ENCODE measurements around the gene MAPKAPK2. TPM values are rescaled to one million over a fixed set of nuclear protein-coding genes. Genes with fewer than 3 reads are reported as not detected.

MAPKAPK2 gene
- total RNA-seq, 8 experiments from 2014 or later = 29.4 to 120 (median 43.5) TPM

DNA sequence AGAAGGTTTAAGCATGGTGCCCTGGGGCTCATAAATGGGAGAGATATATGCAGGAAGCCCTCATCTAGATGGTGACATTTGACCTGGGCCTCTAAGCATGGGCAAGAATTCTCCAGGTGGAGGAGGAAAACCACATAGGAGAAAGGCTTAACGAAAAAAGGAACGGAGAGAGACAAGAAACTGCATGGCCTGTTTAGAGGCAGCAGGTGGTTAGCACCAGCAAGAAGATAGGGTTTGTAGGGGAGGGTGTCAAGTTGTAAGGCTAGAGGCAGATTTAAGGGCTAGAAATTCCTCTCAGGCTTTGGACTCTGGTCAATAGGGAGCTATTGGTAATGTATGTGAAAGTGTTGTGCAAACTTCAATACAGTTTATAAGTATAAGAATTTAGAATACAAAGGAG is 8.2 kb upstream of the MAPKAPK2 start:
- in situ Hi-C loops (cut with MboI; ENCODE audit: low pct_unique_long_range_greater_than_20kb in 2 of 9, low sequenced_read_pairs in 9 of 9, unreplicated experiment in 9 of 9) = no loop called here
- ATAC-seq (replicated peaks in 6 of 8) = no peak
- Histone ChIP-seq H3K4me1 (replicated peaks in 1 of 2) (peaks cover 26 to 27% of the 10 kb centered on the region in 2 donors), H3K27ac (no peak overlapping the region), H3K4me3 (no peak overlapping the region)
- WGBS, 10 experiments = 81 to 100% (median 100%) methylated on average over 1 to 2 of the region's 2 CpGs; no CpG with 5 or more reads in 1 of the 10 experiments

DNA sequence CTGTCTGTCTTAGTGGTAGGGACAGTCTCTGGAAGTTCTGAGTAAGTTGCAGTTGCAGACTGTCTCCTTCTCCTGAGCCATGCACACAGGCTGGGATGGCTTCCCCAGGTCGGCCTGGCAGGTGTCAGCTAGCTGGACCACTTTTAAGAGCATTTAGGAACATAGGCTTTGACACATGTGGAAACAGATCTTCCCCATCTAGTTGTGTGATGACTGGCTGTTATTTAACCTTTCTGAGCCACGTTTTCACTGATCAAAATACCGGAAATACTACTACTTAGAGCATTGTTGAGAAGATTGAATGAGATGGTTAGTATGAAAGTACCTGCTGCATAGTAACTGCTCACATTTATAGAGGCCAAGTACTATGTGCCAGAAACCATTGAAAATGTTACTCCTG is 6.2 kb upstream of the MAPKAPK2 start:
- WGBS, 10 experiments = 17 to 93% (median 39%) methylated on average over 1 to 3 of the region's 3 CpGs; no CpG with 5 or more reads in 3 of the 10 experiments
- H3K4me3 ChIP-seq = no peak overlapping the region
- ATAC-seq (replicated peaks in 6 of 8) = no peak
- in situ Hi-C loops (cut with MboI; ENCODE audit: low pct_unique_long_range_greater_than_20kb in 2 of 9, low sequenced_read_pairs in 9 of 9, unreplicated experiment in 9 of 9) = no loop called here
- no peak overlapping the region for H3K27ac ChIP-seq
- peaks cover 6 to 7% of the 10 kb centered on the region in 2 donors for H3K4me1 ChIP-seq (replicated peaks in 1 of 2)

DNA sequence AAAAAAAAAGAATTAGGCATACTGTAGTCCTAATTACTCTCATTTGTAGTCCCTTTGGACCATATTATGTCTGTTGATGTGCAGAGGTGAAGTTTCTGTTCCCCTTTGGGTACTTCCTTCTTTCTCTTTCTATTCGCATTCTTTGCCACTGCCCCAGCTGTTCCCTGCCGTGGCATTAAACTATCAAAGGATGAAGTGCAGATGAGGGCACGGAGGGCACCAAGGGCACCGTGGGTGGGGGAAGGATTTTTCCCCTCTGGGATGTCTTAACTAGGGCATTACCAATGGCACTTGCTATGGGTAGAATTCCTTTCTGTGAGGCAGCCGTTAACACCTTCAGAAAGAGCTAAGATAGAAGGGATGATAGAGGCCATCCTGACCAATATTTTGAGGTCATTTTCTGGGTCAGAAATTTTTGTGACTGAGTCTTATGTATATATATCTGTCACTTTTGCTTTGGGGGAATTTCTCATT is 4.9 kb upstream of the MAPKAPK2 start:
- 0 to 86% (median 50%) methylated on average over 1 to 5 of the region's 5 CpGs; no CpG with 5 or more reads in 2 of the 10 experiments for WGBS, 10 experiments
- ATAC-seq (replicated peaks in 6 of 8) = no peak

DNA sequence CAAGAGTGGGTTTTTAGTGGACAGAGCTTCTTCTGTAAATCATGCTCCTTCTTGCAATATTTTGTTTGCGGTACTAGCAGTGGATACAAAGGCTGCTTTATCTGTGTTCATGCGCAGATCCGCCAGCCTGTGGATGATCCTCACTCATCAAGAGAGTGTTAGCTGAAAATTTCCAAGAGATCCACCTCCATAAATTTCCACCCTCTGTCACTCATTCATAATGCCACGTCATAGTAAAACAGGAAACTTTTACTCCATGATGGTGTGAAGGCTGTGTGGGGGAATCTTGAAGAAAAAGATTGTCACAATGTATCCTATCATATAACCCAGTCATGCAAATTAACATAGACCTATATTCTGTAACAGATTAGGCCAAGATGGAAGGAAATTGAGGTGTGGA is 4.4 kb upstream of the MAPKAPK2 start:
- in situ Hi-C loops (cut with MboI; ENCODE audit: low pct_unique_long_range_greater_than_20kb in 2 of 9, low sequenced_read_pairs in 9 of 9, unreplicated experiment in 9 of 9) = no loop called here
- ATAC-seq (replicated peaks in 6 of 8) = no peak
- H3K4me3 ChIP-seq = no peak overlapping the region
- 63 to 95% (median 86%) methylated on average over 1 to 4 of the region's 4 CpGs; no CpG with 5 or more reads in 1 of the 10 experiments for WGBS, 10 experiments
- peaks cover 0 to 6% of the 10 kb centered on the region in 2 donors for H3K4me1 ChIP-seq (replicated peaks in 1 of 2)
- H3K27ac ChIP-seq = no peak overlapping the region

More for the DNA sequence above, 4.9 kb upstream of the MAPKAPK2 start:
- Histone ChIP-seq H3K4me3 (no peak overlapping the region), H3K4me1 (replicated peaks in 1 of 2) (peaks cover 0 to 6% of the 10 kb centered on the region in 2 donors), H3K27ac (no peak overlapping the region)
- in situ Hi-C loops (cut with MboI; ENCODE audit: low pct_unique_long_range_greater_than_20kb in 2 of 9, low sequenced_read_pairs in 9 of 9, unreplicated experiment in 9 of 9) = no loop called here

DNA sequence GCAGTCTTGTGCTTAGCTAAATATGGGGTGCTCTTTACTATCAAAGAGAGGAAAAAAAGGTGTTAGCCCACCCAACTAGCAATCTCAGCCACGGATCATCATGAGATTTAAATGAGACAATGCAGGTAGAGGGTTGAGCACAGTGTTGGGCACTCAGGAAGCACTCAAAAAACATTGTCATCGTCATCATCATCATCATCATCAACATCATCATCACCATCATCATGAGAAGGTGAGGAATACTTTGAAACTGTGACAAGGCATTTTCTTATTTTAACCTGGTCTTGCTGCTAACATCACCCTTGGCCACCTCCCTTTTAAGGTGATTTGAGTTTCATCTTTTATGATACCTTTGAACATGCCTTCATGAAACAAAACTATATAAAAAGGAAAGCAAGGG is 3.3 kb upstream of the MAPKAPK2 start:
- 0 to 100% (median 63%) methylated on average over 1 to 2 of the region's 2 CpGs; no CpG with 5 or more reads in 2 of the 10 experiments for WGBS, 10 experiments
- no peak overlapping the region for H3K27ac ChIP-seq
- H3K4me3 ChIP-seq = no peak overlapping the region
- in situ Hi-C loops (cut with MboI; ENCODE audit: low pct_unique_long_range_greater_than_20kb in 2 of 9, low sequenced_read_pairs in 9 of 9, unreplicated experiment in 9 of 9) = no loop called here
- ATAC-seq (replicated peaks in 6 of 8) = no peak
- H3K4me1 ChIP-seq (replicated peaks in 1 of 2) = peaks cover under 1 to 6% of the 10 kb centered on the region in 2 donors

DNA sequence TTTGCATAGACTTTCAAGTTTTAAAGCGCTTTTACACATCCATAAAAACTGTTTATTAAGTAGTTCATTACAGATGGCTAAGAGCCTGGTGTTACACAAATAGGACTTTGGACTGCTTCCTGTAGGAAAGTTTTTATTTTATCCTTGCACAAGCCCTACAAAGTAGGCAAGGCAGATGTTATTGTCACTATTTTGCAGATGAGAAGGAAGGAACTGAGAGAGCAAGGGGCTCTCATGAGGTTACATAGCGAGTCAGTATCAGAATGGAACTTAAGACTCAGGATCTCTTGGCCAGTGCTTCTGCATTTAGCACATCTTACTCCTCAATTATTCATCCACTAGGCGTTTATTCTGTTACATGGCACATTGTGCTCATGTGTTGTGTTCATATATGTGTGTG is 2.6 kb upstream of the MAPKAPK2 start:
- in situ Hi-C loops (cut with MboI; ENCODE audit: low pct_unique_long_range_greater_than_20kb in 2 of 9, low sequenced_read_pairs in 9 of 9, unreplicated experiment in 9 of 9) = no loop called here

DNA sequence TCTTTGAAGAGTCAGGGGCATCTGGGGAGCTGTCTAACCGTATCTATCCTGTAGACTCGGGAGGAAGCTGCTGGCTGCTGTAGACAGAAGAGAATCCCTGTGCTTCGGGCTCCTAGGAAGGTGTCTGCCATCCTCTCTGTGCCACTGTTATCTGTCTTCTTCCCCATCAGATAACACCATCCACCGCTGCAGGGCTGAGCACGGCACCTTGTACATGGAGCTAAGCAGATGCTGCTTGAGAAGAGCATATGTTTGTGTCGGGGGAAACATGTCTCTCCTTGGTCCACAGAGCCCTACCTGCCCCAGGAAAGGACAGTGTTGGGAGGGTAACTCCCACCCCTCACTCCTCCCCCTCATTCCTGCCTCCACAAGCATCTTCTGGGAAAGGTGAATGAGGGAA is 1.4 kb upstream of the MAPKAPK2 start:
- Histone ChIP-seq H3K27ac (no peak overlapping the region), H3K4me1 (replicated peaks in 1 of 2) (peaks cover 20 to 26% of the 10 kb centered on the region in 2 donors), H3K4me3 (no peak overlapping the region)
- whole genome bisulfite sequencing, 10 experiments = 67 to 100% (median 83%) methylated on average over 1 to 6 of the region's 6 CpGs; no CpG with 5 or more reads in 4 of the 10 experiments
- ATAC-seq (replicated peaks in 6 of 8) = no peak
- in situ Hi-C loops (cut with MboI; ENCODE audit: low pct_unique_long_range_greater_than_20kb in 2 of 9, low sequenced_read_pairs in 9 of 9, unreplicated experiment in 9 of 9) = no loop called here

More for the DNA sequence above, 2.6 kb upstream of the MAPKAPK2 start:
- 10 to 100% (median 83%) methylated on average over 1 to 3 of the region's 3 CpGs; no CpG with 5 or more reads in 1 of the 10 experiments for WGBS, 10 experiments
- Histone ChIP-seq H3K4me3 (no peak overlapping the region), H3K27ac (no peak overlapping the region), H3K4me1 (replicated peaks in 1 of 2) (peaks cover 8 to 14% of the 10 kb centered on the region in 2 donors)
- ATAC-seq (replicated peaks in 6 of 8) = no peak

DNA sequence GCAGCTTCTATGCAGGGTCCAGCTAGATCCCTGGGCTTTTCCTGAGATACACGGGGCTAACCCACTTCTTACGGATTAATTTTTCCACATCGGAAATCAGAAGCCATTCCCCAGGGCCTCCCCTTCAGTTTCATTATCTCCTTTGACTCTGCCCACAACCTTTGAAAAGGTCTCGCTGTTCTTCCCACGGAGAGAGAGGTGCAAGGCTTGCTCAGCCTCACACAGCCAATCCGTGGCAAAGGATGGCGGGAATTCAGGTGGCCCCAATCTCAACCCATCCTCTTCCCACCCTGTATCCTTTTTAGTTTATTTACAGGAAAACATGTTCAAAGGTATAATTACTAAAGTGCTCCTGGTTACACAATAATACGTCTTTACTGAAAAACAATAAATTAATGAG is 702 bp upstream of the MAPKAPK2 start:
- Histone ChIP-seq H3K4me3 (peak overlapping the region; percentile 84 to 96 (median 91)), H3K27ac (no peak overlapping the region), H3K4me1 (replicated peaks in 1 of 2) (peaks cover 27 to 33% of the 10 kb centered on the region in 2 donors)
- in situ Hi-C loops (cut with MboI; ENCODE audit: low pct_unique_long_range_greater_than_20kb in 2 of 9, low sequenced_read_pairs in 9 of 9, unreplicated experiment in 9 of 9) = no loop called here
- no peak for ATAC-seq (replicated peaks in 6 of 8)
- WGBS, 10 experiments = 0 to 80% (median 63%) methylated on average over 1 to 8 of the region's 8 CpGs

DNA sequence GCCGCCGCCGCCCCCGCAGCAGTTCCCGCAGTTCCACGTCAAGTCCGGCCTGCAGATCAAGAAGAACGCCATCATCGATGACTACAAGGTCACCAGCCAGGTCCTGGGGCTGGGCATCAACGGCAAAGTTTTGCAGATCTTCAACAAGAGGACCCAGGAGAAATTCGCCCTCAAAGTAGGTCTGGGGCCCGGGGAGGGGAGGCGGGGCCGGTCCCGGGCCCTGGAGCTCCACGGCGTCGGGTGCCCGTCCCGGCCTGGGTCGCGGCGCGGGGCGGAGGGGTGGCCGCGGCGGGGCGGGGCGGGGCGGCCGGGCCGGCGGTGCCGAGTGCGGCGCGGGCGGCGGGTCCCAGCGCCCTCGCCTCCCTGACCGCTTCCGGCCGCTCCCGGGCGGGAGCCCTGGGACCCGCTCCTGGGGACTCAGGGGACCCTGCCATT is 646 bp downstream of the MAPKAPK2 start:
- H3K4me1 ChIP-seq (replicated peaks in 1 of 2) = peaks cover 32 to 37% of the 10 kb centered on the region in 2 donors
- ATAC-seq (replicated peaks in 6 of 8) = peak; percentile 24 to 68 (median 58)
- peak overlapping the region; percentile 84 to 96 (median 91) for H3K4me3 ChIP-seq
- H3K27ac ChIP-seq = peak overlapping the region; percentile 84 to 92
- in situ Hi-C loops (cut with MboI; ENCODE audit: low pct_unique_long_range_greater_than_20kb in 2 of 9, low sequenced_read_pairs in 9 of 9, unreplicated experiment in 9 of 9) = no loop called here
- WGBS, 10 experiments = 10% methylated on average over 2 of the region's 48 CpGs; no CpG with 5 or more reads in 9 of the 10 experiments

DNA sequence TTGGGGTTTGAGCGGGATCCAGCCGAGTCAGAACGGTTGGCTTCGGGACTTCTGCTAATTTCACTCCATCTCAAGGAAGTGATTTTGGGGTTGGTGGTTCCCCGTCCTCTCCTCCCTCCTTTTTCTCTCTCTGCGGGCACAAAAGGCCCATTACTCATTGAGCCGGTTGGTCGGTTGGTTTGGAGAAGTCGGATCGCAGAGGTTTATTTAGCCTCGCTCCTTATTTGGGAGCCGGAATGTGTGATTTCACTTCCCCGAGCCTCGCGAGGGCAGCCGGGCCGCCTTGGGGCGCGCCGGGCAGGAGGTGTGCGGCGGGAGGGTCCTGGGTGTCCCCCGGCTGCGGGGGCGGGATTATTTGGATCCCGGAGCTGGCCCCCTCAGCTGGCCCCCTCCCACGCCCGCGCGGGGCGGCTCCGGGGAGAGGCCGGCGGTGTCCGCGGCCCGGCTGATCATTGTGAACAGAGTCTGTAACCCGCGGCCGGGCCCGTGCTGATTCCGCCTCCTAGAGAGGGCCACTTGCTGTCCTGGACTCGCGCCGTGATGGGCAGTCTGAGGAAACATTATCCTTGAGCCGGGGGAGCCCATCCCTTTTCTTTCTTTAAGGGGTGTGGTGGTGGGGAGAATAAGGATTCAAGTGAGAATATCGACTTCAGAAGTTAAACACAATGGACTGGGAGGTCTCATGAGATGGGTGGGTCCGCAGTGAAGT is 1.2 kb downstream of the MAPKAPK2 start:
- WGBS, 10 experiments = 0 to 1% (median 0%) methylated on average over 2 to 19 of the region's 48 CpGs; no CpG with 5 or more reads in 4 of the 10 experiments

DNA sequence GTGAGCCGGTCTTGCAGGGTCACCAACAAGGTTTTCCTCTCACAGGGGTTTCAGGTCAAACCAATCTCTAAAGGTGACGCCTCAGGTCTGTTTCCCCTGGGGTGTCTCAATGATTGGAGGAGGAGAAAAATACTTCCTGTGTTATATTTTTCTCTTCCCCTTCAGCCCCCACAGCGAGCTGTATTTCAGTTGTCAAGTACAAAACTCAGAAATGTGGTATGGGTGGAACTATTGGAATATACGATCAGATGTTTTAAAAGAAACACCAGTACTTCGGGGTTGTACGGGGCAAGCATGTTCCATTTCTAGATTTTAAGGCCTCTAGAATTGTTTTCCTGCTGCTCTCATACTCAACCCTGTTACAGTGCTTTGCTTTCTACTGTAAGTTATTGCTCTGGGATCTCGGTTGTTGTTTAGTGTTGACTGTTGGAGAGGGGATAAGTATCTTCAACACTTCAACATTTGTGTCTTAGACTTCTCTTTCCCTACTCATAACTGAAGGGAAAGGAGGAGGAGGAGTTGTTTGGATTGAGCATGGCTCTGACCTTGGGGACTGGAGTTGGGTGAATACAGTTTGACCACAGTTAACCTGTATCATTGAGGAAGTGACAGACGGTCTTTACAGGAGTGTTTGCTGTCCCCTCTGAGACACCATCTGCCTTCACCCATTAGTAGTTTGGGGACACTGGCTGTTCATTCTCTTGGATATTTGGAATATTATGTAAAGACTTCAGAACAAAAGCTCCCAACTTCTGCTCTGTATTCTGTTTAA is 2.0 kb downstream of the MAPKAPK2 start:
- WGBS, 10 experiments = 0 to 25% (median 10%) methylated on average over 1 to 8 of the region's 8 CpGs; no CpG with 5 or more reads in 1 of the 10 experiments
- Histone ChIP-seq H3K4me3 (peak overlapping the region; percentile 84 to 96 (median 91)), H3K27ac (no peak overlapping the region), H3K4me1 (replicated peaks in 1 of 2) (peaks cover 38 to 42% of the 10 kb centered on the region in 2 donors)
- in situ Hi-C loops (cut with MboI; ENCODE audit: low pct_unique_long_range_greater_than_20kb in 2 of 9, low sequenced_read_pairs in 9 of 9, unreplicated experiment in 9 of 9) = no loop called here
- ATAC-seq (replicated peaks in 6 of 8) = peak in 1 of 8 experiments; percentile 1

More for the DNA sequence above, 1.2 kb downstream of the MAPKAPK2 start:
- H3K4me3 ChIP-seq = peak overlapping the region; percentile 84 to 96 (median 91)
- H3K4me1 ChIP-seq (replicated peaks in 1 of 2) = peaks cover 32 to 37% of the 10 kb centered on the region in 2 donors
- H3K27ac ChIP-seq = peak overlapping the region; percentile 84 to 92
- in situ Hi-C loops (cut with MboI; ENCODE audit: low pct_unique_long_range_greater_than_20kb in 2 of 9, low sequenced_read_pairs in 9 of 9, unreplicated experiment in 9 of 9) = no loop called here
- peak; percentile 43 to 81 (median 50) for ATAC-seq (replicated peaks in 6 of 8)

DNA sequence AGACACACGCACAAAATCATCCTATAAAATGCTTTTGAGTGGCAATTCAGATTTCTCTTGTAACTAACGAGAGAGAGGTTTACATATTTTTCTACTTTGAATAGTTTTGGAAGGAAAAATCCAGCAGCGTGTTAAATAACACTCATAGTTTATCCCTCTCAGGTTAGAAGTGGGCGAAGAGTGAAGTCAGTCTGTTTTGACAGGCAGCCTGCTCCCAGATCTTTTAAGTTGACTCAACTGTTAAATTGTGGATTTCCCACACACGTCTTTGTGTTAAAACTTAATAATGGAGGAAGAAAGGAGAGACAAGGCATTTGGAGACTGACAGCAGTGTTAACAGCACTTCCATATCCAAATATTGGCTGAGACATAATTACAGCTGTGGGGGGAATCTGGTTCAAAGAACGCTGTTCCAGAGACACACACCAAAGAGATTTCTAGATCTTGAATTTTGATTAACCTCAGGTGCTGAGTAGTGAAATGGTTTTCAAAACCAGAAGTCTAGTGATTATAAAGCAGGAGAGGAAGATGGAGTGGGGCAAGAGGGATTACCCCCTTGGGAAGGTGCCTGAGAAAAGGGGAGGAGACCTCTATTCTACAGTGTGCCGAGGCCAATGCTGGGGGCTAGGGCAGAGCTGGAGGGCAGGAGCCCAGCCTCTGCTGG is 2.7 kb downstream of the MAPKAPK2 start:
- H3K4me1 ChIP-seq (replicated peaks in 1 of 2) = peaks cover 43 to 46% of the 10 kb centered on the region in 2 donors
- H3K27ac ChIP-seq = no peak overlapping the region
- WGBS, 10 experiments = 0 to 82% (median 39%) methylated on average over 1 to 7 of the region's 7 CpGs; no CpG with 5 or more reads in 1 of the 10 experiments
- no peak for ATAC-seq (replicated peaks in 6 of 8)
- in situ Hi-C loops (cut with MboI; ENCODE audit: low pct_unique_long_range_greater_than_20kb in 2 of 9, low sequenced_read_pairs in 9 of 9, unreplicated experiment in 9 of 9) = no loop called here
- H3K4me3 ChIP-seq = peak overlapping the region in 4 of 5 donors; percentile 84 to 96 (median 90)

All from motor neuron (in vitro differentiated cells).